HG03432 (cell line): ENCODE measurements around the gene ZKSCAN7.
"Not testable (repeated sequence)": the region's sequence is repeated elsewhere in the genome, so short reads cannot be mapped to it uniquely, and the experiment has no call there.

Source experiments
- ATAC-seq: cut with Tn5 transposase; IDR thresholded peaks from one replicate; pipeline ENCODE4 v1.9.1; 2021; ENCODE audit warnings: mild to moderate bottlenecking, moderate library complexity; ENCODE audit not compliant: unreplicated experiment

ZKSCAN7 gene

DNA sequence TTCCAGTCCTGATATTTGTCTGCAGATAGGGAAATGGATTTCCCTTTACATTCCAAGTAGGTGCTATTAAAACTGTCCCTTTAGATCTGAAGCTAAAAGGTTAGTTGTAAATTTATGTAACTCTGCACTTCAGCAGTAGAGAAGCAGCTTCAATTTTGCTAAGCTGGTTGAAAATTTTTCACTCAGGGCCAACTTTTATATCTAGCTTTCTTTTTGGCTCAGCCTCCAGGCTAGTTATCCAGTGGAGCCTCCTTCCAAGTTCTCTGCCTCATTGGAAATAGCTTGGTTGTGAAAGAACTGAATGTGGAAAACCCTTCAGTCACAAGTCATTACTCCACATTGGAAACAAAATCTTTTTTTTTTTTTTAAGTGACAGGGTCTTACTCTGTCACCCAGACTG is 21.6 kb downstream of the ZKSCAN7 start:
- ATAC-seq = no peak

DNA sequence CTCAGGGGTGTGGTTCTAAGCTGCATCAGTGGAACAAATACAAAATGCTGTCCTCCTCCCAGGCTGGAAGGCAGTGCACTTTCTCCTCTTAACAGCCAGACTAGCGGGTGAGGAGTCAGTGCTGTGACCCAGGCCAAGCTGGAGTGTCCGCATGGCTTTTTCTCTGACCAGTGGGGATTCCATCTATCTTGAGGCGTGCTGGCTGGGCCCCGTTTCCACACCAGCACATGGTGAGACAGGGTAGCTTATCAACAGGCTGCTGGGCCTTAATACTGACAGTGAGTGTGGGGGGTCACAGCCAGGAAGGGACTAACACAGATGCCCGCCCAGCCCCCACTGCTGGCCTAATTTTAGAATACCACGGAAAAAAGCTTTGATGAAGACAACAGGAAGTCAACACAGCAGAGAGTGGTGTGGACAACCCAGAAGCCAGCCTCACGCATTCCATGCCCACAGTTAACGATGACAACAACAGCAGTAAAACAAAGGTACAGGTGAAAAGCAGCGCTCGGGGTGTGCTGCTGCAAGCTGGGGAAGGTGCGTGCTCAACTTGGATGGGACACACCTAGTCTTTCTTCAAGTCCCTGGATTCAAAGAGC is 22.5 kb downstream of the ZKSCAN7 start:
- ATAC-seq = not testable (repeated sequence)

DNA sequence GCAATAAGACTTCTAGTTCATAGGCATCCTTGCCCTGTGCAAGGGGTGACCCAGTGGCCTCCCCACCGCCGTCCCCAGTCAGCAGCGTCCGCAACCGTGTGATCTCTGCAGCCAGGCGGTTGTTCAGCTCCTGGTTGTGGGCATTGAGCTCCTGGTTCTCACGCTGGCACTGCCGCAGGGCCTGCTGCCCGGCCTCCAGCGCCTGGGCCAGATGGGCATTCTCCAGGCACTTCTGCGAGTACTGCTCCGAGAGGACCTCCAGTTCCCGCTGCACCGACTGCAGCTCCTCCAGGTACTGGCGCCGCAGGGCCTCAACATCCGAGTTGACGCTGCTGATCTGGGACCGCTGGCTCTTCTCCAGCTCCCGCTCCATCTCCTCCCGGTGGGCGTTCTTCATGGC is 23.3 kb downstream of the ZKSCAN7 start:
- ATAC-seq = not testable (repeated sequence)

DNA sequence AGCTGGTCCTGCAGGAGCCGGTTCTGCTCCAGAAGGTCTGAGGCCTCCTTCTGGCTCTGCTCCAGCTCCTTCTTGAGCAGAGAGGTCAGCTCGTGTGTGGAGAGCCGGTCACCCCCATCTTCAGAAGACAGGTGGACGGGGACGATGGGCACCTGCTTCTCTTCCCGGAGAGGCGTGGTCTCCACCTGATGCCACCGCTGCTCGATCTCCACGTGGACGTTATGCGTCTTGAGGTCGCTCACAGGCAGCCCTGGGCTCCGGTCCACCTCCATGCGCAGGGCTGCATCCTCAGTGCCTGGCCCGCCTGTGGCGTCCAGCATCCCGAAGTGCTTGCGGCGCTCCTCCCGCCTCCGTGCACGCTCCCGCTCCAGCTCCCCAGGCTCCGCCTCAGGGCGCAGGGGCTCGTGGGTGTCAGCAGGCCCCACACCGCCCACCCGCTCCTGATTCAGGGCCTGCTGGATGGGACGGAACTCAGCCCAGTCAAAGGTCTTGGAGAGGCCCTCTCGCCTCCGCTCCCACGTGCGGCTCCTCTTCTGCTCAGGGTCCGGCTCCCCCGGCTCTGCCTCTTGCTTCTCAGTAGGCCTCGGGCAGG is 24.0 kb downstream of the ZKSCAN7 start:
- ATAC-seq = not testable (repeated sequence)

DNA sequence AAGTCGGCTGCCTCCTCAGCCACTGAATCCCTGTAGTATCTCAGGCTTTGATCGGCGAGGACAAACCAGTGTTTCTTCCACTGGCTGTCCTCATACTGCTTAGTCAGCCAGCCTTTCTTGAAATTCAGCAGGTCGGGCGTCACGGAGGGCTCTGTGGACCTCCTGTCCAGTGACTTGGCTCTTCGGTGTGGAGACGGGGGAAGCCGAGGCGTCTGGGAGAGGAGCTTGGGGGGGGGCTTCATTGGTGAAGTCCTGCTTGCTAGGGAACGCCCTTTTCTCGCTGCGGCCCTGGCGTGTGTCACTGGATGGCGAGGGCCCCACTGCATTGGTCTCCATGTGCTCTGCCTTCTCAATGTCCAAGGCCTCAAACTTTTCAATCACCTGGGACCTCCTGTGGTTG is 24.8 kb downstream of the ZKSCAN7 start:
- not testable (repeated sequence) for ATAC-seq

DNA sequence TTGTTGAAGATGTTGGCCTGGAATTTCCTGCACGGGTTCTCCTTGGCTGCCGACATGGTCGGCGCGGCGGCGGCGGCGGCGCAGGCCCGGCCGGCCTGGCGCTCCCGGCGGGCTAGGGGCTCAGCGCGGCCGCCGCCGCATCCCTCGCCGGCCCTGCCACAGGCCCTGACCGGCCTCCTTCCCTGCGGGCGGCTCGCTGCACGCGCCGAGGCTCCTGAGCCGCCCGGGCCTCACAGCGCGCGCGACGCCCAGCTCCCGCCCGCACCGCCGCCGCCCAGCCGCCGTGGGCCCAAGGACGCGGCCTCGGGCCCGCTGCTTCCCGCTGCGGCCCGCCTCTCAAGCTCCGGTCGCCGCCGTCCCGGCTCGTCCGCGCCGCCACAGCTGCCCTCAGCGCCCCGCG is 26.0 kb downstream of the ZKSCAN7 start:
- not testable (repeated sequence) for ATAC-seq

DNA sequence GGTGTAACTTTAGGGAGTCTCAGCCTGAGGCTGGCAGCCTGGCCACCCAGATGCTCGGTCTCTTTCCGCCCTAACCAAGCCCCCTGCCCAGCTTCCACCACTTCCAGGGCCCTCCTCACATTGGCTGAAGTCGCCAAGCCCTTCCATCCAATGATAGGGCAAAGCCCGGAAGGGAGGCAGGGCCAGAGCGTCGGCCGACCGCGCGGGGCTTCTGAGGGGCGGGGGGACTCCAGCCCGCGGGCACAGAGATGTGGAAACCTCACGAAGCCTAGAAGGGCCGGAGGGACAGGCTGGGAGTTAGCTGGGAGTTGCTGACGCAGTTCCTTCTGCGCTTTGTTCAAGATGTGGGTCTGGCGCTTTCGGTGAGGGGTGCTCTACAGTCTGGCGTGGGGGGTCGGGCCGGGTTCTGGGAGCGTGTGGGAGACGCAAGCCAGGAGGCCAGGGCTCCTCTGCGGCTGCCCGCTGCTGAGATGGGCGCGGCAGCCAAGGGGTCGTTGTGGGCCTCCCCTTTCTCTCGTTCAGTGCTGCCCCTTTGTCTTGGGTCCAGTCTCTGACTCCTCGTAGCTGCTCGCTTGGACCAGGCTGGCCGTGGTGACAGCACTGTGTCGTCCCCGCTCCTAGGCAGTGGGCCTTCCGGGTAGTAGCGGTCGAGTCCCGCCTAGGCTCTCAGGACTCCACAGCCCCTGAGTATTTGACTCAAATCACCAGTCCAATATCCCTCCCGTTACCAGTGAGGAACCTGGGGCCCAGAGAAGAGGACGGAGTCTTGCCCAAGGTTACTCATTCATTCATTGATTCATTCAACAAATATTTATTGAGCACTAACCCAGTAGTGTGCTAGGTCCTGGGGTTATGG is 29.9 kb downstream of the ZKSCAN7 start, which contains the start of gene ZNF660:
ZNF660 (plus strand) TSS at position 319 of the 856 bp plus-strand sequence. CDS start 9,230 bp downstream, outside the sequence.
- ATAC-seq = peak; percentile 83

DNA sequence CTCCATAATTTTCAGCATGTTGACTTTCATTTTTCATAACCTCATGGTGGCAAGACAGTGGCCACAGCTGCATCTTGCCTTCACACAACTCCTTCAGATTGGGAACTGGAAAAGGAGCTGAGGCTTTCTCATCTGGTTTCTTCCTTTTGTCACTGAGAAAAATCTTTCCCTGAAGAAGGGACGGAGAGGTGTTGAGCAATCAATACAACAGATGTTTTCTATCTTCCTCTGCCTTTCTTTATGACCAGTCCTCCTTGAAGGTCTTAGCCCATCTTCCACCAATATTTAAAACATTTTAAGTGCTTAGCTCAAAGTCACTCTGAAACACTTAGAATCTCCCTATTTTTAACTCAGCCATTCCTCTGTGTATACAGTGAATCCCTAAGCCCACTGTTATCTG is 41.6 kb downstream of the ZKSCAN7 start:
- no peak for ATAC-seq

DNA sequence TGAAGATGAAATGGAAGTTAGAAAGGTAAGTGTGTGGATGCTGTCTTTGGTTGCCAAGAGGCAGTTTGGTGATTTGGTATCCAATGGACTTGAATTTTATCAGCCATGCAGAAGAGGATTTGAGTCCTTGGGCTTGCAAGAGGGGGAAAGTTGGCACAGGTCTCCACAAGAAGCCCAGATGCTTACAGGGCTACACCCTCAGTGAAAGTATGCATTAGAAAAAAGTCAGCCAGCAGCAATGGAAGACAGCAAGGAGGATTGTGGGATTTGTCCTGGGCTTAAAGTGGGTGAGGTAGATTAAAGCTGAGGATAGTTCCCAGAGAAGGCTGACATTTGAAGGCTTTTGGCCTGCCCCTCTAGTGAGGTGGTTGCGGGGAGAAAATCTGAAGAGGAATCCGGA is 46.8 kb downstream of the ZKSCAN7 start:
- no peak for ATAC-seq

DNA sequence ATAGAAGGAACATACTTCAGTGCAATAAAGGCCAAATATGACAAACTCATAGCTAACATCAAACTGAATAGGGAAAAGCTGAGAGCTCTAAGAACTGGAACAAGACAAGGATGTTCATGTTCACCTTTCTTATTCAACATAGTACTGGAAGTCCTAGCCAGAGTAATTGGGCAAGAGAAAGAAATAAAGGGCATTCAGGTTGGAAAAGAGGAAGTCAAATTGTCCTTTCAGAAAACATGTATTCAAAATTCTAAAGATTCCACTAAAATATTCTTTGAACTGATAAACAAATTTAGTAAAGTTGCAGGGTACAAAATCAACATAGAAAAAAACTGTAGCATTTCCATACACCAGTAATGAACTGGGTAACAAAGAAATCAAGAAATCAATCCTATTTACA is 57.7 kb downstream of the ZKSCAN7 start:
- ATAC-seq = no peak
